Measurements from ENCODE around the gene TAF1C. TPM values are rescaled to one million over a fixed set of nuclear protein-coding genes. Genes with fewer than 3 reads are reported as not detected.

Gene TAF1C
- total and polyA plus RNA-seq, 2 of the 8 experiments (the other 6 are each of a cell fraction or from before 2014, with no cell fraction given), result 44.6 to 63.8 TPM

DNA sequence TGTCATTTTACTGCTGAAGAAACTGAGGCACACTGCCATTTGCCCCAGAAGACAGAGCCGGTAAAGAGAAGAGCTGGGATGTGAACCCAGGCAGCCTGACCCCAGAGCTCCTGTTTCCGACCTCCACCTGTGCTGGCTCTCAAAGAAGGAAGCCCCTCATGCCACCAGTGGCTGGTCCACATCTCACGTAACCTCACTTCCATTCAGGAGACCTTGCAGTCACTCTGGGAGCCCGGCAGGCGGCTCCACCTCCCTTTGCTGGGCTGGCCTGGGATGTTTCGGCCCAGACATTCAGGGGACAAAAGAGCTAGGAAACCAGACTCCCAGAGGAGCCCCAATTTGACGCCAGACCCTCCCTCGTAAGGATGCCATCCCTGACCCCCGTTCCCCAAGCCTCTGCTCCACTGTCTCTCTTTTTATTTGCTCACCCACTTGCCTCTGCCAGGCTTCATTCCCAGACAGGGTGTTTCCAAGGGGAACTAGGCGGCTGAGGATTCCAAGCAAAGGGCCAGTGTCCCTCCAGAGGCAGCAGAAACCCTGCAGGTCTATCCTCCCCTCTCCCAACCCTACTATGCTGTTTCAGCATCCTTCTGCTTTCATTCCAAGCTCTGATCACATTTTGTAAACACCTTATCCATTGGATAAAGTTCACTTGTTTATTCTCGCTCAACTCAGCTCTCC lies 2.8 kb downstream of the TAF1C start:
- H2BK120ac ChIP-seq (replicated peaks; ENCODE audit: low read depth, low read length), result no peak overlapping the region
- DNase-seq (ENCODE audit: low read depth in 1 of 2, low spot score in 2 of 2) (no peak), FAIRE-seq (no peak)
- H3K23me2 ChIP-seq (ENCODE audit: low read depth, low read length), result peaks cover 4% of the 10 kb centered on the region; the same call in 1 of the 2 replicates
- H4K5ac ChIP-seq (ENCODE audit: insufficient read length, low read depth, low read length), result no peak overlapping the region
- ChIA-PET POLR2A (ENCODE audit: partially characterized antibody) (interaction anchor here (1.8 kb wide), 1 partner anchor 9 kb away, joined by 6 read pairs; no protein-coding TSS in a partner anchor), CTCF (ENCODE audit: partially characterized antibody) (interaction anchor here (0.6 to 6.9 kb wide), 7 partner anchors 8 to 300 kb away, joined by 3 to 54 read pairs (median 6); no protein-coding TSS in a partner anchor)
- no peak overlapping the region for H3K23ac ChIP-seq (ENCODE audit: insufficient read length)
- H2BK20ac ChIP-seq (ENCODE audit: low read length), result no peak overlapping the region
- no peak overlapping the region for H4K8ac ChIP-seq (ENCODE audit: extremely low read depth, insufficient read depth, low read length)
- WGBS, 2 experiments (ENCODE audit: extremely low coverage in 1 of 2, insufficient coverage in 1 of 2, insufficient read length in 1 of 2, insufficient replicate concordance in 2 of 2, low coverage in 1 of 2, low lambda C conversion rate in 2 of 2, missing lambda C conversion rate in 1 of 2), result 86% methylated on average over 11 of the region's 11 CpGs; no CpG with 5 or more reads in 1 of the 2 experiments
- no peak overlapping the region for H3K4ac ChIP-seq (replicated peaks; ENCODE audit: insufficient read length, low read depth, low read length)
- no peaks in the 10 kb centered on the region for H3K27me3 ChIP-seq (replicated peaks in 1 of 4; ENCODE audit: control insufficient read depth in 3 of 4, extremely low read depth in 1 of 4, insufficient read depth in 3 of 4, low read length in 3 of 4)
- no peak overlapping the region for H2BK5ac ChIP-seq (ENCODE audit: low read depth, low read length)
- peaks cover 6 to 45% (median 26%) of the 10 kb centered on the region in 4 experiments for H3K36me3 ChIP-seq (ENCODE audit: control insufficient read depth in 2 of 4, insufficient read depth in 4 of 4, low read length in 3 of 4)
- H3K56ac ChIP-seq (replicated peaks; ENCODE audit: insufficient read length, low read depth, low read length), result no peak overlapping the region
- H3K14ac ChIP-seq (ENCODE audit: insufficient read length), result no peak overlapping the region
- no peak overlapping the region for H2BK15ac ChIP-seq (ENCODE audit: low read length)
- TF ChIP-seq, protein P1, sequence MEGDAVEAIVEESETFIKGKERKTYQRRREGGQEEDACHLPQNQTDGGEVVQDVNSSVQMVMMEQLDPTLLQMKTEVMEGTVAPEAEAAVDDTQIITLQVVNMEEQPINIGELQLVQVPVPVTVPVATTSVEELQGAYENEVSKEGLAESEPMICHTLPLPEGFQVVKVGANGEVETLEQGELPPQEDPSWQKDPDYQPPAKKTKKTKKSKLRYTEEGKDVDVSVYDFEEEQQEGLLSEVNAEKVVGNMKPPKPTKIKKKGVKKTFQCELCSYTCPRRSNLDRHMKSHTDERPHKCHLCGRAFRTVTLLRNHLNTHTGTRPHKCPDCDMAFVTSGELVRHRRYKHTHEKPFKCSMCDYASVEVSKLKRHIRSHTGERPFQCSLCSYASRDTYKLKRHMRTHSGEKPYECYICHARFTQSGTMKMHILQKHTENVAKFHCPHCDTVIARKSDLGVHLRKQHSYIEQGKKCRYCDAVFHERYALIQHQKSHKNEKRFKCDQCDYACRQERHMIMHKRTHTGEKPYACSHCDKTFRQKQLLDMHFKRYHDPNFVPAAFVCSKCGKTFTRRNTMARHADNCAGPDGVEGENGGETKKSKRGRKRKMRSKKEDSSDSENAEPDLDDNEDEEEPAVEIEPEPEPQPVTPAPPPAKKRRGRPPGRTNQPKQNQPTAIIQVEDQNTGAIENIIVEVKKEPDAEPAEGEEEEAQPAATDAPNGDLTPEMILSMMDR (IDR thresholded peaks at IDR 0.05; ENCODE audit: control extremely low read depth in 1 of 3, insufficient read depth in 1 of 3, low read depth in 1 of 3, low read length in 3 of 3), result peak in 2 of 3 experiments; percentile 24 to 27; a peak in 2 of 4 replicates
- no peak for TF ChIP-seq NANOG (IDR thresholded peaks at IDR 0.05; ENCODE audit: insufficient read depth, low read depth, low read length, poor library complexity, severe bottlenecking)
- peak; percentile 28 to 50 for TF ChIP-seq RAD21 (IDR thresholded peaks at IDR 0.05 in 1 of 2, conservative IDR thresholded peaks at IDR 0.05 in 1 of 2; ENCODE audit: low read depth in 2 of 2, low read length in 2 of 2)
- no peak overlapping the region for H3K18ac ChIP-seq (ENCODE audit: extremely low read depth, low read length)
- no peak overlapping the region for H3K9ac ChIP-seq (replicated peaks in 1 of 4; ENCODE audit: extremely low read depth in 1 of 4, low read depth in 3 of 4, low read length in 3 of 4)
- no peak overlapping the region for H4K91ac ChIP-seq (replicated peaks; ENCODE audit: insufficient read length, low read length)
- H3K9me3 ChIP-seq (ENCODE audit: insufficient read depth in 2 of 2, low read depth in 1 of 2, low read length in 1 of 2), result no peaks in the 10 kb centered on the region
- H2AK5ac ChIP-seq (ENCODE audit: low read depth, low read length), result no peak overlapping the region
- no peak overlapping the region for H2BK12ac ChIP-seq (ENCODE audit: low read depth, low read length)
- peaks cover 9 to 14% of the 10 kb centered on the region in 2 experiments for H4K20me1 ChIP-seq (replicated peaks in 1 of 2; ENCODE audit: control insufficient read depth in 1 of 2, insufficient read depth in 2 of 2, low read length in 2 of 2)
- no peak overlapping the region for H2AFZ ChIP-seq (ENCODE audit: low read length)
- H3K79me2 ChIP-seq (ENCODE audit: control insufficient read depth in 1 of 2, insufficient read depth in 2 of 2, low read length in 2 of 2), result peaks cover 0 to 29% of the 10 kb centered on the region in 2 experiments; a peak in 2 of 4 replicates
- H3K27ac ChIP-seq (ENCODE audit: low read depth, low read length), result no peak overlapping the region
- peaks cover 12% of the 10 kb centered on the region for H3K79me1 ChIP-seq (ENCODE audit: low read depth, low read length)
- H3K4me3 ChIP-seq (ENCODE audit: extremely low read depth in 1 of 4, insufficient read depth in 2 of 4, low read depth in 3 of 4, low read length in 4 of 4), result no peak overlapping the region
- peaks cover 0 to 2% (median 0%) of the 10 kb centered on the region in 4 experiments; a peak in 2 of 7 replicates for H3K4me1 ChIP-seq (replicated peaks in 1 of 4; ENCODE audit: control insufficient read depth in 3 of 4, insufficient read depth in 4 of 4, low read length in 3 of 4)
- no peak overlapping the region for H3K4me2 ChIP-seq (ENCODE audit: insufficient read depth in 1 of 2, low read depth in 2 of 2, low read length in 2 of 2)
